Hepatocyte (in vitro differentiated cells): ENCODE measurements around the gene IMP3. TPM values are rescaled to one million over a fixed set of nuclear protein-coding genes. Genes with fewer than 3 reads are reported as not detected.

Experiments used
- DNase-seq: peaks from one replicate; pipeline ENCODE4 v3.0.0-alpha.2; 2016; ENCODE audit warnings: low spot score
- H2AFZ ChIP-seq: fragments of 200-600 bp; sonication (generic); 2 replicates; pipeline ENCODE4 v1.6.0; 2016; ENCODE audit warnings: antibody characterized with exemption, mild to moderate bottlenecking
- H3K27ac ChIP-seq: fragments of 200-600 bp; sonication (generic); 2 replicates; pipeline ENCODE4 v1.5.1; 2016; ENCODE audit warnings: mild to moderate bottlenecking
- H3K27me3 ChIP-seq: fragments of 200-600 bp; sonication (generic); 2 replicates; pipeline ENCODE4 v1.6.1; 2016
- H3K36me3 ChIP-seq: fragments of 200-600 bp; sonication (generic); replicated peaks from 2 replicates; pipeline ENCODE4 v1.5.1; 2016; ENCODE audit warnings: low read depth; ENCODE audit not compliant: insufficient read depth
- H3K4me1 ChIP-seq: fragments of 200-600 bp; sonication (generic); 2 replicates; pipeline ENCODE4 v1.5.1; 2016; ENCODE audit warnings: mild to moderate bottlenecking, moderate library complexity; ENCODE audit not compliant: insufficient read depth
- H3K4me2 ChIP-seq: fragments of 200-600 bp; sonication (generic); 2 replicates; pipeline ENCODE4 v1.6.0; 2016
- H3K4me3 ChIP-seq: fragments of 200-600 bp; sonication (generic); 2 replicates; pipeline ENCODE4 v1.5.1; 2016; ENCODE audit warnings: mild to moderate bottlenecking
- H3K79me2 ChIP-seq: fragments of 200-600 bp; sonication (generic); 2 replicates; pipeline ENCODE4 v1.6.0; 2017; ENCODE audit warnings: mild to moderate bottlenecking
- H3K9me2 ChIP-seq: fragments of 200-600 bp; sonication (generic); replicated peaks from 2 replicates; pipeline ENCODE4 v1.6.0; 2017; ENCODE audit warnings: mild to moderate bottlenecking; ENCODE audit not compliant: insufficient read depth
- H3K9me3 ChIP-seq: fragments of 200-600 bp; sonication (generic); 2 replicates; pipeline ENCODE4 v1.5.1; 2016; ENCODE audit warnings: low read depth, mild to moderate bottlenecking
- H4K20me1 ChIP-seq: fragments of 200-600 bp; sonication (generic); 2 replicates; pipeline ENCODE4 v1.6.0; 2016; ENCODE audit warnings: mild to moderate bottlenecking; ENCODE audit not compliant: insufficient read depth, poor library complexity, severe bottlenecking
- EZH2 ChIP-seq: fragments of 200-600 bp; sonication (generic); IDR thresholded peaks from 2 replicates; pipeline ENCODE4 v1.6.1; 2016; ENCODE audit warnings: antibody characterized with exemption, mild to moderate bottlenecking, borderline replicate concordance
- EZH2phosphoT487 ChIP-seq: fragments of 200-600 bp; sonication (generic); IDR thresholded peaks from one replicate; pipeline ENCODE4 v1.6.1; 2018; ENCODE audit warnings: antibody characterized with exemption, mild to moderate bottlenecking, low read depth, moderate library complexity; ENCODE audit not compliant: unreplicated experiment, severe bottlenecking
- WGBS: methylation state at CpG from one replicate; pipeline ENCODE4 v1.1.6; 2016; ENCODE audit warnings: low lambda C conversion rate; ENCODE audit errors: missing lambda C conversion rate; 5-methylcytosine and 5-hydroxymethylcytosine counted together
- polyA plus RNA-seq: library from polyadenylated mRNA; unstranded; fragments of >200 nt; fragmentation: Nextera tagmentation; extraction: Ambion mirVana; gene quantifications from 2 replicates; pipeline ENCODE4 v1.2.1, GENCODE V29; 2016
- total RNA-seq: library from RNA; depleted of rRNA; stranded (reverse); fragments of >200 nt; gene quantifications from 2 replicates; pipeline ENCODE4 v1.2.3, GENCODE V29; 2014
- TF ChIP-seq, protein P1 (sequence below): fragments of 200-600 bp; sonication (generic); IDR thresholded peaks from 2 replicates; pipeline ENCODE4 v1.5.1; 2016; ENCODE audit warnings: antibody characterized with exemption, mild to moderate bottlenecking; ENCODE audit not compliant: poor library complexity

Gene IMP3
- total and polyA plus RNA-seq, 2 experiments from 2014 or later = 144 to 155 TPM

DNA sequence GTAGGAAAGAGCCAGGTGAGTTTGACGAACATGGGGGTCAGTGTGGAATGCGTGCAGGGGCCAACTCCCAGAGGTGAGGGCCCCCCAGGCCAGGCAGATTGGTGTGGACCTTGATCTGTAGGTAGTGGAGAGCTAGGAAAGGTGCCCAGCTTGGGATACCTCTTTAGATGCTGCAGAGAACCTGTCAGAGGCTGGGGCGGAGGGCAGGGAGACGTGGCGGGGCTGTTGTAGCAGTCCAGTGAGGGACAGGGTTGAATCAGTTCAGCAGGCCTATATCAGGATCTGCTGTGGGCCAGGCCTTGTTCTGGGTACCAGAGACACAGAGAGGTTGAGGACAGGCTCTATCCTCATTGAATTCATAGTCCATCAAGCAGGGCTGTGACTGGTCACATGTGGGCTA lies 16.3 kb upstream of the IMP3 start:
- WGBS = 100% methylated on average over 5 of the region's 5 CpGs
- no peak for DNase-seq
- H3K79me2 ChIP-seq = peaks cover 57% of the 10 kb centered on the region
- H3K4me3 ChIP-seq = no peak overlapping the region
- no peaks in the 10 kb centered on the region for H3K36me3 ChIP-seq
- no peaks in the 10 kb centered on the region for H3K9me3 ChIP-seq
- H4K20me1 ChIP-seq = peaks cover 51% of the 10 kb centered on the region
- no peak overlapping the region for H2AFZ ChIP-seq
- peaks cover 33% of the 10 kb centered on the region for H3K4me1 ChIP-seq
- TF ChIP-seq EZH2phosphoT487 (no peak), EZH2 (no peak)
- TF ChIP-seq, protein P1, sequence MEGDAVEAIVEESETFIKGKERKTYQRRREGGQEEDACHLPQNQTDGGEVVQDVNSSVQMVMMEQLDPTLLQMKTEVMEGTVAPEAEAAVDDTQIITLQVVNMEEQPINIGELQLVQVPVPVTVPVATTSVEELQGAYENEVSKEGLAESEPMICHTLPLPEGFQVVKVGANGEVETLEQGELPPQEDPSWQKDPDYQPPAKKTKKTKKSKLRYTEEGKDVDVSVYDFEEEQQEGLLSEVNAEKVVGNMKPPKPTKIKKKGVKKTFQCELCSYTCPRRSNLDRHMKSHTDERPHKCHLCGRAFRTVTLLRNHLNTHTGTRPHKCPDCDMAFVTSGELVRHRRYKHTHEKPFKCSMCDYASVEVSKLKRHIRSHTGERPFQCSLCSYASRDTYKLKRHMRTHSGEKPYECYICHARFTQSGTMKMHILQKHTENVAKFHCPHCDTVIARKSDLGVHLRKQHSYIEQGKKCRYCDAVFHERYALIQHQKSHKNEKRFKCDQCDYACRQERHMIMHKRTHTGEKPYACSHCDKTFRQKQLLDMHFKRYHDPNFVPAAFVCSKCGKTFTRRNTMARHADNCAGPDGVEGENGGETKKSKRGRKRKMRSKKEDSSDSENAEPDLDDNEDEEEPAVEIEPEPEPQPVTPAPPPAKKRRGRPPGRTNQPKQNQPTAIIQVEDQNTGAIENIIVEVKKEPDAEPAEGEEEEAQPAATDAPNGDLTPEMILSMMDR = no peak
- no peak overlapping the region for H3K27ac ChIP-seq
- H3K4me2 ChIP-seq = no peak overlapping the region
- no peaks in the 10 kb centered on the region for H3K9me2 ChIP-seq
- no peaks in the 10 kb centered on the region for H3K27me3 ChIP-seq

GRCh38 chr15:75655931-75656330 lies 15.9 kb upstream of the IMP3 start:
- Histone ChIP-seq H3K4me1 (peaks cover 35% of the 10 kb centered on the region), H3K36me3 (no peaks in the 10 kb centered on the region), H3K79me2 (peaks cover 61% of the 10 kb centered on the region), H3K27me3 (no peaks in the 10 kb centered on the region), H3K9me3 (no peaks in the 10 kb centered on the region), H2AFZ (no peak overlapping the region), H3K4me2 (no peak overlapping the region), H3K9me2 (no peaks in the 10 kb centered on the region), H3K27ac (no peak overlapping the region), H3K4me3 (no peak overlapping the region), H4K20me1 (peaks cover 55% of the 10 kb centered on the region)
- 62% methylated on average over 4 of the region's 4 CpGs for WGBS
- TF ChIP-seq EZH2 = no peak
- TF ChIP-seq EZH2phosphoT487 = no peak
- TF ChIP-seq, protein P1 = no peak
- DNase-seq = no peak

GRCh38 chr15:75654201-75654907 lies 14.3 kb upstream of the IMP3 start:
- no peak overlapping the region for H3K27ac ChIP-seq
- H3K9me2 ChIP-seq = no peaks in the 10 kb centered on the region
- WGBS = 93% methylated on average over 4 of the region's 4 CpGs
- H3K79me2 ChIP-seq = peaks cover 77% of the 10 kb centered on the region
- H3K4me3 ChIP-seq = no peak overlapping the region
- H3K27me3 ChIP-seq = no peaks in the 10 kb centered on the region
- no peak overlapping the region for H3K4me2 ChIP-seq
- no peaks in the 10 kb centered on the region for H3K9me3 ChIP-seq
- DNase-seq = no peak
- peaks cover 42% of the 10 kb centered on the region for H3K4me1 ChIP-seq
- H4K20me1 ChIP-seq = peaks cover 62% of the 10 kb centered on the region
- TF ChIP-seq EZH2 (no peak), EZH2phosphoT487 (no peak)
- TF ChIP-seq, protein P1 = no peak
- no peaks in the 10 kb centered on the region for H3K36me3 ChIP-seq
- no peak overlapping the region for H2AFZ ChIP-seq
